Heart left ventricle (tissue), 13 donors: ENCODE data around the gene MRPL34.

Experiments used
- CTCF ChIP-seq, 12 donors: fragments of 200-600 bp; sonication (generic) in 4 of 12; IDR thresholded peaks; one replicate each; pipeline versions ENCODE4 v1.5.0 to v1.8.0; 2018 to 2022; ENCODE audit warnings: antibody characterized with exemption in 12 of 12, mild to moderate bottlenecking in 5 of 12
- POLR2A ChIP-seq, 2 donors: fragments of 450-650 bp; IDR thresholded peaks; one replicate each; pipeline ENCODE4 v1.6.1; 2017; ENCODE audit warnings: antibody characterized with exemption in 2 of 2, mild to moderate bottlenecking in 2 of 2, moderate library complexity in 2 of 2
- donor health status: ischemic (EF 13 %, LVEDD 7.1; RV severe dilation, severe dysfunction).
- donor health status: DM: no; HTN: yes; CAD: no.
- donor health status: DM: no; HTN: no; CAD: no.
- donor health status: ischemic (EF 25% LVEDD 6.9; RV normal size, moderate dysfunction).
- donor health status: ischemic (EF 25% LVEDD 5.7; RV mildly dilated, moderate dysfunction).
- donor health status: ischemic (EF 35%, LVEDD 5.7; RV mildly dilated, moderate dysfunction).
- donor health status: nonischemic (EF 11% LVEDD 7.7; RV severe dilation, severe dysfunction).
- donor health status: DM: yes; HTN: yes; CAD: no.
- donor health status: PGD.
- donor health status: ischemic (EF 29% LVEDD 5.4; RV normal size, mild dysfunction).
- donor health status: nonischemic (EF 23%, LVEDD 6.1; RV moderate dilation, normal function).

- TF ChIP-seq CTCF (IDR thresholded peaks at IDR 0.05) = peak; percentile 90 to 98 (median 95)
- TF ChIP-seq POLR2A (IDR thresholded peaks at IDR 0.05) = no peak
Measured at GRCh38 chr19:17282488-17283125, 23.1 kb upstream of the MRPL34 start.
